NCI-H1105 treated with DMSO at 0.1 percent for 48 hours (cell line): Measurements from ENCODE around the gene CCDC63.

ENCODE experiments used
- DNase-seq: peaks from one replicate; lab custom pipeline; 2025; lab: John Stamatoyannopoulos, UW

CCDC63 gene

DNA sequence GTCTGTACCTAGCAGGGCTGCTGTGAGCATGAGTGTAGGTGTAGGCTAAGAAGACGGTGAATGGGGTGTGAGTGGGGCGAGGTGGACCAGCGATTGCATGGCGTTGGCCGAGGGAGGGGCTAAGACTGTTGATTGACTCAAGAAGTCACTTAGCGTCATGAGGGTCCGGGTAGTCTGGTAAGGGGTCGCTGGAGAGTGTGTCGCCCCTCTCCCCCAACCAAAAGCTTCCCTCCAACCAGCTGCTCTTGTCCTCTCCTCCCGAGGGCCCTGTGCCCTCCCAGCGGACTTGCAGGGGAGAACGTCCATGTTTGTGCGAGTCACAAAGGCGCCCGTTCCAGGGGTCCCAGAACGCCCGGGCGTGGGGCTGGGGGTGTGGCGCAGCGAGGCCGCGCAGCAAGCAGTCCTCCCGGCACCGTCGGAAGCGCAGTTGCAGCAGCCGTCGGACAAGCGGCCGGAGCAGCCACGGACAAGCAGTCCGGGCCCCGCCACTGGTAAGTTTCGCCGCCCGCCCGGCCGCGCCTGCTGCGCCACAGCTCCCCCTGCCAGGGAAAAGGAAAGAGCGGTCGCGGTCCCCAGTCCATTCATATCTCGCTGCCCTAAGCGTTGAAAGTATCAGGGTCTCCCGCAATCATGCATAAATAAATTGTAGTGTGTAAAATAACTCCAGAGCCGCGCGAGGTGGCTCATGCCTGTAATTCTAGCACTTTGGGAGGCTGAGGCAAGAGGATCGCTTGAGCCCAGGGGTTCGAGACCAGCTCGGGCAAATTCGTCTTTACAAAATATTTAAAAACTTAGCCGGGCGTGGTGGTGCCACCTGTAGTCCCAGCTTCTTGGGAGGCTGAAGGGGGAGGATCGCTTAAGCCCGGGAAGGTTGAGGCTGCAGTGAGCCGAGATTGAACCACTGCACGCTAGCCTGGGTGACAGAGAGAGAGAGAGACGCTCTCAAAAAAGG, at the start of gene CCDC63:
CCDC63 (plus strand) TSS at position 373 of the 952 bp plus-strand sequence. CDS start 5,968 bp downstream, outside the sequence.
- DNase-seq: no peak

GRCh38 chr12:110798461-110798860, 48.3 kb upstream of the CCDC63 start:
- DNase-seq: no peak

DNA sequence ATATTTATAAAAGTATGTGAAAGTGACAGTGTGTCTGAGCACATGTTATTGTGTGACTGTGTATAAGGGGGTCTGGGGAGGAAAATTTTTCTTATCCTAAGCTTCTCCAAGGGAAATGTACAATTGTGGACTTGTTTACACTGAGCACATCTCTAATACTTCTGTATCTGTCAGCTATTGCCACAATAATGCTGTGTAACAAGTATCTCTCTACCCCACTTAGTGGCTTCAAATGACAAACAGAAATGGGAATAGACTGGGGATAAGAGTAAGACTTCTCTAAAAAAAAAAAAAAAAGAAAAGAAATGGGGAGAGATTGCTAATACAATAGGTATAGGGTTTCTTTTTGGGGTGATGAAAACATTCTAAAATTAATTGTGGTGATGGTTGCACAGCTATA, 44.3 kb upstream of the CCDC63 start:
- no peak for DNase-seq

GRCh38 chr12:110804406-110804805, 42.4 kb upstream of the CCDC63 start:
- no peak for DNase-seq

DNA sequence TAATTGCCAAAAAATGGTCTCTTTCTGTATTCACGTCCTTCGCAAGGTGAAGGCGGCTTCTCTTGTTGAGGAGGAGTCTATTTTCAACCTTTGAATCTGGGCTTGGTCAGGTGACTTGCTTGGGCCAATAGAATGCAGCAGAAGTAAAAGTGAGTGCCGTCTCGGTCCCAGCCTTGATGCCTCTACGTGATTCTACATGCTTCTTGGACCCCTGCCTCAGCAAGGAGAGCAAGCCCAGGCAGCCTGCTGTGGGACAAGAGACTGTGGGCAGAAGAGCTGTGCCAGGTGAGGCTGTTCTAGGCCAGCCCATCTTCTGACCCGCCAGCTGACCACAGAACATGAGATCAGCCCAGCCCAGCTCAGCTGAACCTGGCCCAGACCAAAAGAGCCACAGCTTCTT, 39.1 kb upstream of the CCDC63 start:
- no peak for DNase-seq

DNA sequence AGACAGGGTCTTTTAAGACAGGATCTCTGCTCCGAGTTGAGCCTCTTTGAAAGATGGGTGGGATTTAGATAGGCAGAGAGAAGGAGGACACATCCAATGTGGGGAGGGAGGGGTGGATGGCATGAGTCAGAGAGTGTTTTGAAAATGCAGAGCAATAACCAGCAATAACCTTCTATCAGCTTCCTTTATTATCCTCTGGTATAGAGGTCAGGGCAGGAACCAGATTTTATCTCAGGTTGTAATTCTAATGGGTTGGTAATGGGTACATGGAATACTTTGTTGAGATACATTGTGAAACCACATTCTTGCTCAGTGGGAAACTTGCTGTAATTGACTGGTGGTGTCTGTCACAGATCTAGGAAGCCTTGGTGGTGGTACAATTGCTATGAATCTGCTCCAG, 37.6 kb upstream of the CCDC63 start:
- DNase-seq: no peak

GRCh38 chr12:110811972-110812371, 34.8 kb upstream of the CCDC63 start:
- no peak for DNase-seq

- DNase-seq: no peak
Observed at GRCh38 chr12:110813285-110813684, 33.5 kb upstream of the CCDC63 start.

GRCh38 chr12:110813756-110814155, 33.0 kb upstream of the CCDC63 start:
- DNase-seq: no peak

- DNase-seq: no peak
Observed at GRCh38 chr12:110816248-110816647, 30.5 kb upstream of the CCDC63 start.

GRCh38 chr12:110816779-110817178, 30.0 kb upstream of the CCDC63 start:
- DNase-seq: no peak

GRCh38 chr12:110818511-110818910, 28.3 kb upstream of the CCDC63 start:
- DNase-seq: no peak

DNA sequence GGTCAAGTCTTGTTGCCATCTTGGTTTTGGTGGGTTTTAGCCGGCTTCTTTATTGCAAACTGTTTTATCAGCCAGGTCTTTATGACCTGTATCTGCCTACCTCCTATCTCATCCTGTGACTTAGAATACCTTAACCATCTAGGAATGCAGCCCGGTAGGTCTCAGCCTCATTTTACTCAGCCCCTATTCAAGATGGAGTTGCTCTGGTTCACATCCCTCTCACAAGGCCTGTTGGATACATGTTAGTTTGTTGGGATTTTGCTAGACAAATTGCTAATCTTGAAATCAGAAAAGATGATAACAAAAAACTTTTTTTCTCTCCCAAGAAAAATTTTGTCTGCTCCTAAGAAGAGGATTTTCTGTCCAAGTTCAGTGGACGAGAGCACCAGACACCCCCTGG, 27.6 kb upstream of the CCDC63 start:
- DNase-seq: no peak

GRCh38 chr12:110819646-110820045, 27.1 kb upstream of the CCDC63 start:
- DNase-seq: no peak

DNA sequence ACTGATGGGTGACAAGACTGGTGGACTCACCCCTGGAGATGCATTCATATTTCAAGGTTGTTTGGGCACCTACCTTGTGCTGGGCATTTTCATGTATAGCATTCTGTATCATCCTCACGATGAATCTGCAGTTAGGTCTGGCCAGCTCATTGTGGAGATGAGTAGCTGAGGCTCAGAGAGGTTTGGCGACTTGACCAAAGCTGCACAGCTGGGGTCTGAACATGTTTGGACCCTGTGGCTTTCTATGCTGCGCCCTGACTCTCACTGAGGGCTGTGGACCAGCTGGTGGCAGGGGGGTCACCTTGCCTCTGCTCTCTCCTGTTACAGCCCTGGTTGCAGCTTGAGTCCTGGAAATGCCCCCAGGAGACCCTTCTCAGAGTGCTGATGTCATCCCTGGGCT, 24.9 kb upstream of the CCDC63 start:
- no peak for DNase-seq

GRCh38 chr12:110822821-110823415, 23.9 kb upstream of the CCDC63 start:
- DNase-seq: no peak

DNA sequence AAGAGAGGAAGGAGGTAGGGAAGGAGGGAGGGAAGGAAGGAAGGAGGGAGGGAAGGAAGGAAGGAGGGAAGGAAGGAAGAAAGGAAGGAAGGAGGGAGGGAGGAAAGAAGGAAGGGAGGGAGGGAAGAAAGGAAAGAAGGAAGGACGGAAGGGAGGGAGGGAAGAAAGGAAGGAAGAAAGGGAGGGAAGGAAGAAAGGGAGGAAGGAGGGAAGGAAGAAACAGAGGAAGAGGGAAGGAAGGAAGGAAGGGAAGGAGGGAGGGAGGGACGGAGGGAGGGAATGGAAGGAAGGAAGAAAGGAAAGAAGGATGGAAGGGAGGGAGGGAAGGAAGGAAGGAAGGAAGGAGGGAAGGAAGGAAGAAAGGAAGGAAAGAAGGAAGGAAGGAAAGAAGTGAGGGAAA, 22.4 kb upstream of the CCDC63 start:
- no peak for DNase-seq

DNA sequence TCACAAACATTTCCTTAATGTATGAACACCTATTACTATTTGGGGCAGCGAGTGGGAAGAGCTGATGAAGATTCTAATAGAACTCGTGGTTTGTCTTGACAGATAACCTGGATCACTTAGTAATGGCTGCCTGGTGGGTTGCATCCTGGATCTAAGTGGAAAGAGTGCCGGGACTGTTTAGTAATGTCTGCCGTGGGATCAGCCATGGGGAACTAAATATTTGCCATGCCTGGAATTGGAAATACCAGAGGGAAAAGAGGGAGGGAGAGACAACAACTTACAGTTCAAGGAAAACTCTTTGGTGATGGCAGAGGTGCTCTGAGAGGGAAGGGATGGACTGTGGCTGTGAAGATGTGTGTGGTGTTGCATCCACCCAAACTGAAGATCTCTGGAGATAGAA, 21.3 kb upstream of the CCDC63 start:
- DNase-seq: no peak

- peak; percentile 74 for DNase-seq
Observed at GRCh38 chr12:110826592-110827200, 20.1 kb upstream of the CCDC63 start.

GRCh38 chr12:110829308-110829707, 17.5 kb upstream of the CCDC63 start:
- no peak for DNase-seq

DNA sequence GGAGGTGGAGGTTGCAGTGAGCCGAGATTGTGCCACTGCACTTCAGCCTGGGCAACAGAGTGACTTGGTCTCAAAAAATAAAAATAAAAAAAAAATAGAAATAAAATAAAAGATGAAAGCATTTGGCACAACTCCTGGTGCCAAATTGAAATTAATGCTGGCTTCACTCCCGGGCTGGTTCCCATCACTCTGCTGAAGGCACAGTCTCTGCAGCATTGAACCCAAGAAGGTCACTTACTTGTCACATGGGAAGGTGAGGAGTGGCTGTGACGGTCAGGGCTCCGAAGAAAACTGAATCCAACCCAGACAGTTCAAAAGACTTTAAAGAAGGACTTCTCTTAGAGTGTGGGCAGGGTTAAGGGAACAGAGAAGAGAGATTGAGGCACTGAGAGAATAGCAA, 10.5 kb upstream of the CCDC63 start:
- DNase-seq: no peak

- DNase-seq: no peak
Observed at GRCh38 chr12:110841007-110841406, 5.8 kb upstream of the CCDC63 start.

DNA sequence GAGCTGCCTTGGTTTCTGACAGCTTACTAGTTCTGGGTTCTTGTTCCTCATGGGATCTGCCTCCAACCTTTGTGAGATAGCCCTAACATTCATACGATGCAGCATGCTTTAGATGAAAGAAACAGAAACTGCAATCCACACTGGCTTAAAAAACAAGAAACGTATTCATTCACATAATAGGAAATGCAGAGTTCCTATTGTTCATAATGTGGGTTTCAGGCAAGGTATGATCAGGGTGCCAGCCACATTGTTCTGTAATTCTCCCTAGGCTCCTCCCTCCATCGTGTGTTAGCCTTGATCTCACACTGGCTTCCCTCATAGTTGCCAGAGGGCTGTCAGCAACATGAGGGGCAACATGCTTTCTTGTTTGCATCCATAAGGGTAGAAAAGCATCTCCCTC, 2.7 kb upstream of the CCDC63 start:
- no peak for DNase-seq
